Upper lobe of right lung (tissue), 1 donor: ENCODE measurements around the gene ASPSCR1. TPM values are rescaled to one million over a fixed set of nuclear protein-coding genes. Genes with fewer than 3 reads are reported as not detected.

ENCODE experiments used
- ATAC-seq: fragments of 200-7000 bp; cut with Tn5 transposase; one replicate; pipeline ENCODE4 v1.9.1; 2020; ENCODE audit warnings: mild to moderate bottlenecking, moderate library complexity
- DNase-seq: peaks from one replicate; pipeline ENCODE4 v3.0.0-alpha.2; 2020
- H3K27ac ChIP-seq: fragments of 200-600 bp; one replicate; pipeline ENCODE4 v1.8.0; 2022
- H3K27me3 ChIP-seq: fragments of 200-600 bp; one replicate; pipeline ENCODE4 v1.8.0; 2022; ENCODE audit warnings: mild to moderate bottlenecking
- H3K36me3 ChIP-seq: fragments of 200-600 bp; one replicate; pipeline ENCODE4 v1.8.0; 2022
- H3K4me1 ChIP-seq: fragments of 200-600 bp; one replicate; pipeline ENCODE4 v1.8.0; 2022
- H3K4me3 ChIP-seq: fragments of 200-600 bp; one replicate; pipeline ENCODE4 v1.8.0; 2022; ENCODE audit warnings: mild to moderate bottlenecking
- H3K9me3 ChIP-seq: fragments of 200-600 bp; one replicate; pipeline ENCODE4 v1.8.0; 2022
- intact Hi-C: fragments of 100-400 bp; cut with DNase I; formaldehyde crosslinking; loops from one replicate; pipeline ENCODE4 v1.11.0; 2022
- total RNA-seq: library from RNA; stranded (reverse); fragmentation: NEBNext Ultra II Directional; extraction: Animal tissue kit (Norgen Biotek cat#: 25700); gene quantifications from one replicate; pipeline ENCODE4 v1.2.1, GENCODE V29; 2021
- TF ChIP-seq, protein P1 (sequence below): fragments of 200-600 bp; IDR thresholded peaks from one replicate; pipeline ENCODE4 v1.8.0; 2022; ENCODE audit warnings: antibody characterized with exemption
- donor health status: DM: no; HTN: yes; CAD: no; lungs with severe emphysema.

Gene ASPSCR1
- total RNA-seq, 1 donor from 2014 or later, result 50.3 TPM

GRCh38 chr17:82029990-82030469 is 52.6 kb downstream of the ASPSCR1 start:
- Histone ChIP-seq H3K36me3 (no peaks in the 10 kb centered on the region), H3K27me3 (no peaks in the 10 kb centered on the region), H3K4me1 (peaks cover 9% of the 10 kb centered on the region), H3K4me3 (peak overlapping the region; percentile 56), H3K9me3 (no peaks in the 10 kb centered on the region), H3K27ac (no peak overlapping the region)
- DNase-seq, result no peak
- ATAC-seq, result no peak
- intact Hi-C loops, result loop anchor here (5.0 to 10.0 kb wide), 2 partner anchors 127 to 305 kb away; partner anchors contain the start of gene SECTM1
- TF ChIP-seq, protein P1, sequence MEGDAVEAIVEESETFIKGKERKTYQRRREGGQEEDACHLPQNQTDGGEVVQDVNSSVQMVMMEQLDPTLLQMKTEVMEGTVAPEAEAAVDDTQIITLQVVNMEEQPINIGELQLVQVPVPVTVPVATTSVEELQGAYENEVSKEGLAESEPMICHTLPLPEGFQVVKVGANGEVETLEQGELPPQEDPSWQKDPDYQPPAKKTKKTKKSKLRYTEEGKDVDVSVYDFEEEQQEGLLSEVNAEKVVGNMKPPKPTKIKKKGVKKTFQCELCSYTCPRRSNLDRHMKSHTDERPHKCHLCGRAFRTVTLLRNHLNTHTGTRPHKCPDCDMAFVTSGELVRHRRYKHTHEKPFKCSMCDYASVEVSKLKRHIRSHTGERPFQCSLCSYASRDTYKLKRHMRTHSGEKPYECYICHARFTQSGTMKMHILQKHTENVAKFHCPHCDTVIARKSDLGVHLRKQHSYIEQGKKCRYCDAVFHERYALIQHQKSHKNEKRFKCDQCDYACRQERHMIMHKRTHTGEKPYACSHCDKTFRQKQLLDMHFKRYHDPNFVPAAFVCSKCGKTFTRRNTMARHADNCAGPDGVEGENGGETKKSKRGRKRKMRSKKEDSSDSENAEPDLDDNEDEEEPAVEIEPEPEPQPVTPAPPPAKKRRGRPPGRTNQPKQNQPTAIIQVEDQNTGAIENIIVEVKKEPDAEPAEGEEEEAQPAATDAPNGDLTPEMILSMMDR, result no peak

GRCh38 chr17:82030470-82031302 is 53.3 kb downstream of the ASPSCR1 start:
- Histone ChIP-seq H3K27me3 (no peaks in the 10 kb centered on the region), H3K4me3 (peak overlapping the region; percentile 56), H3K36me3 (no peaks in the 10 kb centered on the region), H3K27ac (no peak overlapping the region), H3K4me1 (peaks cover 9% of the 10 kb centered on the region), H3K9me3 (no peaks in the 10 kb centered on the region)
- DNase-seq, result peak; percentile 93
- intact Hi-C loops, result loop anchor here (5.0 to 10.0 kb wide), 2 partner anchors 127 to 304 kb away; partner anchors contain the start of gene SECTM1
- TF ChIP-seq, protein P1, result peak; percentile 96
- ATAC-seq, result peak; percentile 91

DNA sequence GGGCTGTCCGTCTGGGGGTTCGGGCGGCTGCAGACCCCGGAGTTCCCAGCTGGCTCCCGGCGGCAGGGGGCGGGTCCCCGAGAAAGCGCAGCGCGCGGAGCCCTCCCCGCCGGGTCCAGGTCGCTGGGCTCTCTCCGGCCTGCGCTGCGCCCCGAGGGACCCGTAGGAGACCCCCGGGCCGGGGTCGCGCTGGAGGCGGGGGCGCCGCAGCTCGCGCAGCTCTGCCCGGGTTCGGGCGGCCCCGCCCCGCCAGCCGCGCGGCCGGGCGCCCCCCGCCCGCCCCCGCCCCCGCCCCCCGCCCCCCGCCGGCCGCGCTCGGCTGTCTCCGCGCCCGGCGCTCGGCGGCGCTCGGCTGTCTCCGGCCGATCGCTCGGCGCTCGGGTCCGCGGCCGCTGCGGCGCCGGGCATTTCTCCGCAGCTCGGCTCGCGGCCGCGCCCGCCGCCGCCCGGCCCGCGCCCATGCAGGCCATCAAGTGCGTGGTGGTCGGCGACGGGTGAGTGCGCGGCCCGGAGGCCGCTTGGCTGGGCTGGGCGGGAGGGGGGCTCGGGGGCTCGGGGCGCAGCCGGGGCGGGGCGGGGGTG is 54.0 kb downstream of the ASPSCR1 start, which contains the start of gene RAC3:
TSS of gene RAC3 (plus strand) at position 376 of the 582 bp plus-strand sequence. CDS start at position 460, 84 bp downstream.
- Histone ChIP-seq H3K36me3 (no peaks in the 10 kb centered on the region), H3K4me3 (peak within 1 kb of the TSS; percentile 56), H3K4me1 (peaks cover 13% of the 10 kb centered on the region), H3K27me3 (no peaks in the 10 kb centered on the region), H3K27ac (no peak within 1 kb of the TSS), H3K9me3 (no peaks in the 10 kb centered on the region)
- TF ChIP-seq, protein P1, result no peak
- ATAC-seq (peak; percentile 0), DNase-seq (no peak)
- intact Hi-C loops, result loop anchor here (5.0 to 10.0 kb wide), 2 partner anchors 126 to 303 kb away; partner anchors contain the start of gene SECTM1

DNA sequence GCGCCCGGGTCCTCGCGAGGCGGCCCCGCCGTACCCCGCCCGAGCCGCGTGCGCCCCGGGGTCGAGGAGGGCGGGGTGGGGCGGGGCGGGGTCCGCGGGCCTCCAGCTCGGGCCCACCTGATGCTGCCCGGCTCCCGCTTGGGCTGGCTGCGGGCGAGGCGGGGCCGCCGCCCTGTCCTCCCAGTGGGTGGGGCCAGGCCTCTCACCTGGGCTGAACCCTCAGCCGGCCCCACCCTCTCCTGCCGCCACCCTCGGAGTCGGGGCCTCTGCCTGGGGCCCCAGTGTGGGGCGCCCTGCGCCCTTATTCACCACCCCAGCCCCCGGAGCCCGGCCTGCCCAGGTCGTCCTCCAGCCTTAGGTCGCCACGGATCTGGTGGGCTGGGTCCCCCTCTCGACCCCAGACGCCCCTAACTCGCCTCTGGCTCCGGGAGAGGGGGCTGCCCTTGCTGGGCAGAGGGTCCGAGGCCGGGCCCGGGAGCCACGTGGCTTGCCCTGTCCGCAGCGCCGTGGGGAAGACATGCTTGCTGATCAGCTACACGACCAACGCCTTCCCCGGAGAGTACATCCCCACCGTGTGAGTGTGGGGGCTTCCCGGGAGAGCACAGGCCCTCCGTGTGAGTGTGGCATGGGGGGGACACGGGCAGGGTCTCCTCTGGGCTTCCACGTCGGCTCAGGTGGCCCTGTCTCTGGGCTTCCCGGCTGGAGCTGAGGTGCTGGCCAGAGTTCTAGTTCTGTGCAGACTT is 54.6 kb downstream of the ASPSCR1 start:
- DNase-seq (no peak), ATAC-seq (peak; percentile 52)
- no peak overlapping the region for H3K27ac ChIP-seq
- H3K9me3 ChIP-seq, result no peaks in the 10 kb centered on the region
- TF ChIP-seq, protein P1, result no peak
- H3K4me3 ChIP-seq, result peak overlapping the region; percentile 30
- peaks cover 17% of the 10 kb centered on the region for H3K4me1 ChIP-seq
- intact Hi-C loops, result loop anchor here (5.0 to 10.0 kb wide), 2 partner anchors 125 to 303 kb away; partner anchors contain the start of gene SECTM1
- no peaks in the 10 kb centered on the region for H3K27me3 ChIP-seq
- no peaks in the 10 kb centered on the region for H3K36me3 ChIP-seq
